Measurements from ENCODE around the gene MOG.

DNA sequence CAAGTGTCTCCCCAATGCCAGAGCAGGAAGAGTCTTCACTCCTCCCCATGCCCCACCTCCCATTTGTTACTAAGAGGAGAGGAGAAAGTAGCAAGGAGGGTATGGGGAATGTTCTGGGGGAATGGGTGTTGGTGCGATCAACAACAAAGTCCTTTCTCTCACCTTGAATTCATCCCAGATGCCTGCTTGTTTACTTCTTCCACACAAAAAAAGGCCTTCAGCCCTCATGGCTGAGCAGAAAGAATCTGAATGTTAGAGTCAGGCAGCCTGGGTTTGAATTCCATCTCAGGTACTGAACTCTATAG, 9.9 kb downstream of the MOG start:
- TF ChIP-seq ELF4 (IDR thresholded peaks at IDR 0.05): no peak
- no peak for TF ChIP-seq FOXM1 (IDR thresholded peaks at IDR 0.05; ENCODE audit: borderline replicate concordance)
- no peak for TF ChIP-seq SUZ12 (IDR thresholded peaks at IDR 0.05)
- no peak for TF ChIP-seq PKNOX1 (IDR thresholded peaks at IDR 0.05)
- no peak for TF ChIP-seq FOXK2 (IDR thresholded peaks at IDR 0.05)
